Midbrain (tissue), 1 donor: ENCODE data around the gene UGT2B15.
"Not testable (repeated sequence)": the region's sequence is repeated elsewhere in the genome, so short reads cannot be mapped to it uniquely, and the experiment has no call there.

ENCODE experiments used
- DNase-seq: peaks from one replicate; lab custom pipeline; 2025; lab: John Stamatoyannopoulos, UW

The UGT2B15 gene

GRCh38 chr4:68670479-68670939, at the start of gene UGT2B15:
Gene UGT2B15 (minus strand): TSS chr4:68670652. CDS start chr4:68670618, 34 bp downstream.
- DNase-seq = not testable (repeated sequence)

DNA sequence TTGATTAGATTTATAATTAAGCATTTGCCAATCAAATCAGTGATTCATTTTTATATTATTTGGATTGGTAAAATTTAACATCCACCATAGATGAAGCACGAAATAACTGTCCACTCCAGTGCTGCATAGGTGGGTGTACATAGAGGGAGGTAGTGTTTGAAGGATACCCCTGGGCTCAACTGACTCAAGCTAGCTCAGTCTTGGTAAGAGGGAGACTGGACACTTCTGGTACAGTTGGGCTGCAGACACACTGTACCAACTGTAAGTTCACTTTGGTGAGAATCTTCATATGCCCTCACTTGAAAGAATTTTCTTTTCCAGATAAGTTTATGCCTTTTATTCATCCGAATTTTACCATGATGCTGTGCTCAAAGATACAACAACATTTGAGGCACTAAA, 48.6 kb upstream of the UGT2B15 start:
- DNase-seq = no peak

DNA sequence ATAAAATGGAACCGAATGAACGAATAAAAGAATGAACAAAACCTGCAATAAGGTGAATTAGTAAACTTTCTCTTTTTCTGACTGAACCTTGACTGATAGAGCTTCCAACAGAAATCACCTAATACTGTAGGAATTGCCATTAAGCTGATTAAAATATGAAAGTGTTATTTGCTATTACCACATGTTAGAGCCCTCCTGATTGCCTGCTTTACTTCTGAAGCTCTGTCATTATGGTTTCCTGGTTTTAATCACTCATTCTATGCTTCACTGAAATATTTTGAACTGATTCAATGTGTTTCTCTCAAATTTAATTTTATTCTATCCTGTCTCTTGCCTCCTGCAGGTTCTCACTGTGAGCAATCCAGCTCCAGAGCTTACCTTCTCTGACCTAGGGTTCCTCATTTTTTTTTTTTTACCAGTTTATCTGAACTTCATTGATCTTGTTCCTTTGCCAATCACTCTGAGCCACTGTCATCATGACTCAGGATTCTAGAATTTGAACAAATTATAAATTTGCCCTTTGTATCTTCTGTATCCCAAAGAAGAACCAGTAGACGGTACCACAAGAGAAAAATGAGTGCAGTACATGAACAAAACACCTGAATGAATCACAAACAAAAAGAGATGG, 48.1 kb upstream of the UGT2B15 start:
- no peak for DNase-seq

GRCh38 chr4:68717999-68718398, 47.5 kb upstream of the UGT2B15 start:
- DNase-seq = no peak

DNA sequence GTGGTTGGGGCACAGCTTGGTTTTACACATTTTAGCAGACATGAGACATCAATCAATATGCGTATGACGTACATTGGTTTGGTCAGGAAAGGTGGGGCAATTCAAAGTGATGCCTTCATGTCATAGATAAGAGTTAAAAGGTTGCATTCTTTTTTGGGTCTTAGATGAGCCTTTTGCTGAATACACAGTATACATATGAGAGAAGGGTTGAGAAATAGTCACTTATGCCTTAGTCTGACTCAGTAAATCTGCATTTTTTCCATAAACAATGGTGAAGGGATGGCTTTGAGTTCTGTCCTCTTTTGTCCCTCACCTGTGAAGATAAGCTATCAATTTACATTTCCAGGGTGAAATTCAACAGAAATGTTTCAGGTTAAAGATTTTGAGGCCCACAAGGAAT, 43.9 kb upstream of the UGT2B15 start:
- DNase-seq = no peak

- DNase-seq = no peak
Measured at GRCh38 chr4:68712207-68712606, 41.8 kb upstream of the UGT2B15 start.

- no peak for DNase-seq
Measured at GRCh38 chr4:68708566-68708965, 38.1 kb upstream of the UGT2B15 start.

- DNase-seq = not testable (repeated sequence)
Measured at GRCh38 chr4:68703168-68703567, 32.7 kb upstream of the UGT2B15 start.

DNA sequence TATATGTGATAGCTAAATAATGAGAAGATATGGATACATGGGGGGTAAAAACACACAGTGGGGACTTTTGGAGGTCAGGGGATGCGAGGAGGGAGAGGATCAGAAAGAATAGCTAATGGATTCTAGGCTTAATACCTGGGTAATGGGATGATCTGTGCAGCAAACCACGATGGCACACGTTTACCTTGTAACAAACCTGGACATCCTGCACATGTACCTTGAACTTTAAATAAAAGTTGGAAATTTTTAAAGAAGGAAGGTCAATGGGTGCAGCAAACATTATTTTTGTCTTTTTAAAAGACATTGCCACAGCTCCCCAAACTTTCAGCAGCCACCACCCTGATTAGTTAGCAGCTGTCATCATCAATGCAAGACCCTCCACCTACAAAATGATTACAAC, 29.7 kb upstream of the UGT2B15 start:
- DNase-seq = no peak

DNA sequence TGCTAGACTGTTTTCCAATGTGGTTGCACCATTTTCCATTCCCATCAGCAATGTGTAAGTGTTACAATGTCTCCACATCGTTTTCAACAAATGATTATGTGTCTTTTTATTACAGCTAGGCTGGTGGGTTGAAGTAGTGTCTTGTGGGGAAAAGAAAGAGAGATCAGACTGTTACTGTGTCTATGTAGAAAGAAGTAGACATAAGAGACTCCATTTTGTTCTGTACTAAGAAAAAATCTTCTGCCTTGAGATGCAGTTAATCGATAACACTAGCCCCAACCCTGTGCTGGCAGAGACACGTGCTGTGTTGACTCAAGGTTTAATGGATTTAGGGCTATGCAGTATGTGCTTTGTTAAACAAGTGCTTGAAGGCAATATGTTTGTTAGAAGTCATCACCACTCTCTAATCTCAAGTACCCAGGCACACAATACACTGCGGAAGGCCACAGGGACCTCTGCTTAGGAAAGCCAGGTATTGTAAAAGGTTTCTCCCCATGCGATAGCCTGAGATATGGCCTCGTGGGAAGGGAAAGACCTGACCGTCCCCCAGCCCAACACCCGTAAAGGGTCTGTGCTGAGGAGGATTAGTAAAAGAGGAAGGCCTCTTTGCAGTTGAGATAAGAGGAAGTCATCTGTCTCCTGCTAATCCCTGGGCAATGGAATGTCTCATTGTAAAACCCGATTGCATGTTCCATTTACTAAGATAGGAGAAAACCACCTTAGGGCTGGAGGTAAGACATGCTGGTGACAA, 23.0 kb upstream of the UGT2B15 start:
- DNase-seq = no peak

- no peak for DNase-seq
Measured at GRCh38 chr4:68691186-68691585, 20.7 kb upstream of the UGT2B15 start.

- DNase-seq = no peak
Measured at GRCh38 chr4:68683034-68683433, 12.6 kb upstream of the UGT2B15 start.

GRCh38 chr4:68681298-68681697, 10.8 kb upstream of the UGT2B15 start:
- not testable (repeated sequence) for DNase-seq

GRCh38 chr4:68673143-68673542, 2.7 kb upstream of the UGT2B15 start:
- DNase-seq = no peak

DNA sequence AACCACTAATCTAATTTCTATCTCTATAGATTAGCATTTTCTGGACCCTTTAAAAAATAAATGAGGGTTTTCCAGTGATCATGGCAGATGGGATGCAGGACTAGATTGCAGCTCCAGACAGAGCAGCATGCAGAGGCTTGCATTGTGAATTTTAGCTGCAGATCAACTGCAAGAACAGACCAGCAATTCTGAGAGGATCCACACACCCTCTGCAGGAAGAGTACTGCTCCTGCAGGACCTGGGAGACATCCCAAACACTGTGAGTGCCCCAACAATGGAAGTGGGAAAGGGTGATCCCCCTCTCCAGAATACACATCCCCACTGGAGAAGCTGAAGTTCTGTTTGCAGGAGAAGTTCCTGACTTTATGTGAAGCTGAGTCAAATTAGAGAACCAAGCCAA, 765 bp upstream of the UGT2B15 start:
- DNase-seq = not testable (repeated sequence)

GRCh38 chr4:68668537-68669163, 1.8 kb downstream of the UGT2B15 start:
- not testable (repeated sequence) for DNase-seq

GRCh38 chr4:68667551-68667950, 2.9 kb downstream of the UGT2B15 start:
- DNase-seq = not testable (repeated sequence)

DNA sequence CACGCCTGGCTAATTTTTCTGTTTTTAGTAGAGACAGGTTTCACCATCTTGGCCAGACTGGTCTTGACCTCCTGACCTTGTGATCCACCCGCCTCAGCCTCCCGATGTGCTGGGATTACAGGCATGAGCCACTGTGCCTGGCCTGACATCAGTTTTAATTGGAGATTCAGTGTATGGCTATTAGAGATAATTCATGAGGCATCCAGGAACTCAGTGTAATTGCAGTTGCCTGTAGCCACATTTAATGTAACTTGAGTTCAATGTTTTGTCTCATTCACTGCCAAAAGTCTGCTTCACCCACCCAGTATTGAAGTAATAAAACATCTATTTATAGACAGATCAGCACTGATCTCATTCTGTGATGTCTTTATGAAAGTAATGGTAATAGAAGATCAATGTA, 5.7 kb downstream of the UGT2B15 start:
- not testable (repeated sequence) for DNase-seq

- not testable (repeated sequence) for DNase-seq
Measured at GRCh38 chr4:68662836-68663574, 7.4 kb downstream of the UGT2B15 start.

DNA sequence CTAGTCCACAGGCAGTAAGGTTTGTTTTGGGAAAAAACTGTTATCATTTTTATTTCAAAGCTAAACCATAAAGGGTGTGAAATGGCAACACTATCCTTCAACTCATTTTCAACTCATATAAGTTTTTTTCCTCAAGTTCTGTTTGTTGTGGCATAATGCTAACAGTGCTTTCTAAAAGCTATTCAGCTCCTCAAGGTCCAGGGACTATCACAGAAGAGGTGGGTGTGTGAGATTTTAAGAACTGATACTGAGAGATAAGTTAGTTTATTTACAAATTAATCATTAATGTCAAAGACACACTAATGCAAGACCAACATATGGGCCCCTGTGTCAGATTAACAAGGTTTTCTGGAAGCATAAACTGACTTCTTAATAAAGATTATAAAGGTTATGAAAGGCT, 11.8 kb downstream of the UGT2B15 start:
- DNase-seq = no peak

GRCh38 chr4:68657022-68657594, 13.3 kb downstream of the UGT2B15 start:
- DNase-seq = not testable (repeated sequence)

GRCh38 chr4:68656445-68656973, 13.9 kb downstream of the UGT2B15 start:
- not testable (repeated sequence) for DNase-seq
